HG02610 (cell line): ENCODE measurements around the gene RAB1A.
"Not testable (repeated sequence)": the region's sequence is repeated elsewhere in the genome, so short reads cannot be mapped to it uniquely, and the experiment has no call there.

Source experiments
- ATAC-seq: cut with Tn5 transposase; IDR thresholded peaks from one replicate; pipeline ENCODE4 v1.9.1; 2021; ENCODE audit warnings: mild to moderate bottlenecking, moderate library complexity; ENCODE audit not compliant: unreplicated experiment

Gene RAB1A

DNA sequence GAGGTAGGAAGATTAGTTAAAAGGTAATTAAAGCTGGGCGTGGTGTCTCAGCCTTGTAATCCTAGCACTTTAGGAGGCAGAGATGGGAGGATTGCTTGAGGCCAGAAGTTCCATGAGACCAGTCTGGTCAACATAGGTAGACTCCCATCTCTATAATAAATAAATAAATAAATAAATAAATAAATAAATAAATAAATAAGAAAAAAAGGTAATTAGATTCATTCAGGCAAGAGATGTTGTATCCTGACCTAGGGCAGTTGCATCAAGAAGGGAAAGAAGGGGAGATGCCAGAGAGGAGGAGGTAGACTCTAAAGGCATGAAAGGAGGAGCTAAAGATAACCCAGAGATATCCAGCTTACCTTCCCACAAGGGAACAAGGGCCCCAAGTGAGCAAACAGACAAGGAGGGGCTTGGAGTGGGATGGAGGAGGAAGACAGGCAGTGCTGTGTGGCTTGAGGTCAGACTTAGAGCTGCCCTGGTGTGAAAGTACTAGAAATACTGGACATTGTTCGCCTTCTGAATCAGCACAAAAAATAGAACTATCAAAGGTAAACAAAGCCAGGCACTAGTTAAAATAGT lies 7.4 kb upstream of the RAB1A start:
- ATAC-seq: no peak

DNA sequence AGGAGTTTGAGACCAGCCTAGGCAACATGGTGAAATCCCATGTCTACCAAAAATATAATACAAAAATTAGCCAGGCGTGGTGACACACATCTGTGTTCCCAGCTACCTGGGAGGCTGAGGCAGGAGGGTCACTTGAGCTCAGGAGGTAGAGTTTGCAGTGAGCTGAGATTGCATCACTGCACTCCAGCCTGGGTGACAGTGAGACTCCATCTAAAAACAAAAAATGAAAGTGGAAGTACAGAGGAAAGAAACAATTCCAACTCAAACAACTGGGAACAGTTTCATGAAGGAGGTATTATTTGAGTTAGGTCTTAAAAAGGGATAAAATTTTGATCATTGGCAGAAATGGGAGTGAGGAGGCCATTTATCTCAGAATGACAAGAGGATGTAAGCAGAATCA lies 6.3 kb upstream of the RAB1A start:
- no peak for ATAC-seq

DNA sequence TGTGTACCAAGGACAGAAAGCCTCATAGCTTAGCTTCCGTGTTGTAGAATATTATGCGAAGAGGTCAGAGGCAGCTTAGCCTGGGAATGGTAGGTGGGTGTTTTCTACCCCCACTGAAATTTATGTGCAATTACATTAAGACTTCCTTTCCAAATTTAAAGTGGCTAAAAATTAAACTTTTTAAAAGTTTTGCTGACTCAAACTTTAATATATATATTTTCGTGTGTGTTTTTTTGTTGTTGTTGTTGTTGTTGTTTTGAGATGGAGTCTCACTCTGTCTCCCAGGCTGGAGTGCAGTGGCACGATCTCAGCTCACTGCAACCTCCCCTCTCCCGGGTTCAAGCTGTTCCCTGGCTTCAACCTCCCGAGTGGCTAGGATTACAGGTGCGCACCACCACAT lies 4.3 kb upstream of the RAB1A start:
- no peak for ATAC-seq

DNA sequence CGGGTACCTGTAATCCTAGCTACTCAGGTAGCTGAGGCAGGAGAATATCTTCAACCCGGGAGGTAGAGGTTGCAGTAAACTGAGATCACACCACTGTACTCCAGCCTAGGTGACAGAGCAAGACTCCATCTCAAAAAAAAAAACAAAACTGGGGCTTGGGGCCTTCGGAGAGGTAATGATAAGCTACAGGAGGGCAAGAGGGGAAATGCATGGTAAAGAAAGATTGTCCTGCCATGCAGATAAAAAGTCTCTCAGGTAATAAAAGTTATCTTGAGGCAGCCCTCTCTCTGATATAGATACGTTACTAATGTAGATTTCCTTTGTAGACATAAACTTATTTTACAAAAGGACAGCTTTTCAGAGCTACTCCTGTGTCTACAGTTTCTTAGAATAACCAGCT lies 3.7 kb upstream of the RAB1A start:
- ATAC-seq: no peak

DNA sequence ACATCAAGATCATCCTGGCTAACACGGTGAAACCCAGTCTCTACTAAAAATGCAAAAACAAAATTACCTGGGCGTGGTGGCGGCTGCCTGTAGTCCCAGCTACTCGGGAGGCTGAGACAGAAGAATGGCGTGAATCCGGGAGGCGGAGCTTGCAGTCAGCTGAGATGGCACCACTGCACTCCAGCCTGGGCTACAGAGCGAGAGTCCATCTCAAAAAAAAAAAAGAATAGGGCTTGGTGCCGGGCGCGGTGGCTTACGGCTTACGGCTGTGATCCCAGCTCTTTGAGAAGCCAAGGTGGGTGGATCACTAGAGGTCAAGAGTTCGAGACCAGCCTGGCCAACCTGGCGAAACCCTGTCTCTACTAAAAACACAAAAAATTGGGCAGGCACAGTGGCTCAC lies 3.0 kb upstream of the RAB1A start:
- not testable (repeated sequence) for ATAC-seq

DNA sequence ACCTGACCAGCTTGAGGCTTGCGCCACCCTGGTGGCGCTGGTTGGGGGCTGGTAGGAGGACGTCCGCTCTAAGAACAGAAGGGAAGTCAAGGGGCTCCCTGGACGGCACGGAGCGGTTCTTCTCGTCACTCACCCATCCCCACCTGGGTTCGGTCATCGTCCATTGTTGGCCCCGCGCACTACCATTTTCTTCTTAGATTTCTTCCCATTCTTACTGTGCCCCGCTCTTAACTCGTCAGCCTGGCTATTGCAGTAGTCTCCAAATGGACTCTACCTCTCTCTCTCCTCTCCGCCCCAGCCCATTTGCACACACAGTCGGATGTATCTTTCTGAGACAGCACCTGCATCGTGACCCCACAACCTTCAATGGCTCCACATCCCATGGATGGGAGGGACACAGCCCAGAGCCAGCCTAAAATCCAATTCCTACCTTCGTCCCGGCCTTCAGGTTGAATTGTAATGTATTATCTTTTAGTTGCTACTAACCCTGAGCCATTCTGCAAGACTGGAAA lies 814 bp upstream of the RAB1A start:
- peak; percentile 12 for ATAC-seq

DNA sequence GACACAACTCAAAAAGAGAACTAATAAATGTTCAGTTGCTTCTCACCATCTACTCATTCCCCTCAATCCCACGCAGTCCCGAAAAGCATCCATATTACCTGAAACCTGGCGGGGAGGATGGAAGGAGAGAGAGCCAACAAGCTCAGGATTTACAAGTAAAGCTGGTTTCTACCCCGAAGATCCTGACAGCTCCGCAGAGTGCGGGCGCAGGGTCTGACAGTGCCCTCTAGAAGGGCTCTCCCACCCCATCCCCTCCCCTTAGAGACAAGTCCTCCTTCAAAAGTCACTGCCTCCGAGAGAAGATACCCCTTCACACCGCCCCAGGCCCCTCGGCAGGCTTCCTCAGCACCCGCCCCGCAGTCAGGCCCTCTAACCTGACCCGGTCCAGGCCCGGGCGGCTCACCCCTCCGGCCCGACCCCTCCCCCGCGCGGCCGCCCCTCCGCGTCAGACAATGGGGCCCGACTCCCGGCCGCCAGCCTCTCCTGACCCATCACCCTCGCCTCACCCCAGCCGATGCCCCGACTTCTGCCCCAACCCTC lies 550 bp downstream of the RAB1A start:
- ATAC-seq: peak; percentile 0

DNA sequence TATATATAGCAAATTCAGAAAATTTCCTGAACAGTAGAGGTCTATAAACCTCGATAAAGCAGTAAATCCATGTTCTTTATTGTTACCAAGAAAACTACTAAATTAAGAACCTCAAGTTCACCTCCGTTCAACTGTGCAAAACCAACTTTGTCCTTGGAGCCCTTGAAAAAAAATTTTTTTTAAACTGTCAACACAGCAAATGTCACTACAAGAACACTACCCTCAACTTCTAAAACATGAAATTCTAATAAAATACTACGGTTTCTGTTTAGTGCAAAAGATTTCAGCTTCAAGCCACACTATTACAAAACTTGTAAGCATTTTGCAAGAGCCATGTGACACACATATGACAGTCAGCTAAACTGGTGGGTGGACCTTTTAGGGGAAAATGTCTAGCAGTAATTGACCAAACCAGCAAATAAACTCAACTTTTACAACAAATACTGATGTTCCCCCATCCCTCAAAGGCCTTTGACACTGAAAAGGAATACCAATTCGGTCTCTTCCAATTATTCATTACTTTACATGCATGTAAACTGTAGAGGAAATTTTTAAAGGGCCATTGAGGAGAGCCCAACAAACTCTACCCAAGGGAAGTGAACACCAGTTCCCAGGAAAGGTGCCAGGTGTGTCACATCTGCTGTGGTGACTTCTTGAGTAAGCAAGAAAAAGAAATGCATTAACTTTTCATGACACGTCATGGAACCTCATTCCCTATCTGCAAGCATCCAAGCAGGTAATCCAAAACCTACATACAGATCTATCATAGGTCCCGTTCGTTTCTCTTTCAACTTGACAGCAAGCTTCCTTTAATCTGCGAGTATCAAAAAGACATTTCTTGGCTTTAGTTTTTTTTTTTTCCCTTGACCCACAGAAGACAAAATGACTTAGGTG lies 1.4 kb downstream of the RAB1A start:
- ATAC-seq: no peak

DNA sequence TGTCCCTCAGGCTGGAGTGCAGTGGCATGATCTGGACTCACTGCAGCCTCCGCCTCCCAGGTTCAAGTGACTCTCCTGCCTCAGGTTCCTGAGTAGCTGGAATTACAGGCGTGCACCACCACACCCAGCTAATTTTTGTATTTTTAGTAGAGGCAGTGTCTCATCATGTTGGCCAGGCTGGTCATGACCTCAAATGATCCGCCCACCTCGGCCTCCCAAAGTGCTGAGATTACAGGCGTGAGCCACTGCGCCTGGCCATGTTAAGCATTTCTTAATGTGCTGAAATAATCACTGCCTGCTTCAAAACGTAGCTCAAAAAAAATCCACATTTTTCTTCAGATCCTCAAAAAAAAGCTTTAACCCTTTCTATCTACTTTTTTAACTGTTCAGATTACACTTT lies 4.4 kb downstream of the RAB1A start:
- ATAC-seq: not testable (repeated sequence)

DNA sequence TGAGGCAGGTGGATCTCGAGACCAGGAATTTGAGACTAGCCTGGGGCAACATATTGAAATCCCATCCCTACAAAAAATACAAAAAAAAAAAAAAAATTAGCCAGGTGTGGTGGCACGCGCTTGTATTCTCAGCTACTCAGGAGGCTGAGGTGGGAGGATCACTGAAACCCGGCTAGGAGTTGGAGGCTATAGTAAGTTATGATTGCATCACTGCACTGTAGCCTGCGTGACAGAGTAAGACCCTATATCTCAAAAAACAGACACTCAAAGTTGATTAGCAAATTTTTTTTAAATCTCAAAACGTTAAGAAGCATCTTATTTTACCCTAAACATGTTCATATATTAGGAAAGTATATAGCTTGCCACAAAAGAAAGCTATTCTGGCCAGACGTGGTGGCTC lies 7.6 kb downstream of the RAB1A start:
- ATAC-seq: no peak

DNA sequence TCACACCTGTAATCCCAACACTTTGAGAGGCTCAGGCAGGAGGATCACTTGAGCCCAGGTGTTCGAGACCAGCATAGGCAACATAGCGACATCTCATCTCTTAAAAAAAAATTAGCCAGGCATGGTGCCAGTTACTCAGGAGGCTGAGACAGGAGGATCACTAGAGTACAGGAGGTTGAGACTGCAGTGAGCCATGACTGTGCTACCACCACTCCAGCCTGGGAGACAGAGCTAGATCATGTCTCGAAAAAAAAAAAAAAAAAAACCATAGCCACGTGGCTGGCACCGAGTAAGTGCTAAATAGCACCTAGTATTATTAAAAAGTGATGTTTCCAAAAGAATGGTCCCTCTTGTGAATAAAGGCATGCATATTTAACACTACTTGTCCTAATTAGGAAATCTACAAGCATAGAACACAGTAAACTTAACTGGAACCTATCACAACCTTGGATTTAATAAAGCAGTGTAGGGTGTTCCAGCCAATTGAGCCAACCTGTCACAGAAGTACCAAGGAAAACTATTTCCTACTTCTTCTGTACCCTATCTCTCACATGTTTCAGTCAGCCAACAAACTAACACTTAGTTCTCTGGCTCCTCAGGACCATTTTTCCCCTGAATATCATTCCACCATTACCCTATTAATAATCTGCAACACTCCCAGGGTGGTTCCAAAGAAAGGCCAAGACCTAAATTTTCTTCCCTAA lies 8.8 kb downstream of the RAB1A start:
- no peak for ATAC-seq

DNA sequence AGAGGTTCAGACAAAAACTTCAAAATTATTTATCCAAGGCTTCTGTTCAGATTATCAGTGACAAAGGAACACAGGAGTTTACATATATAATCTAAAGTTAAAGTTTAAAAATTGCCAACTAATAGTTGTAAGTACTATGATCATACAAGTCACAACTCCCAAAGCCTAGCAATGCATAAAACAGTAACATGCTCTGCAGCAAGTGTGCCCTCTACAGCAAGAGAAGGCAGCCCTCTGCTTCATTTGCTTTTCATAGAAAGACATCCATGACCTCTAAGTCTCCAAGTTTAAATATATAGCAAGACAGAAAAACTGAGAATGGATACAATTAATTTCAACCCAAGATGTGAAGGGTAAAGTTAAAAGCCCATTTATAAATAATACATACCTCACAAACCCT lies 13.3 kb downstream of the RAB1A start:
- ATAC-seq: no peak

DNA sequence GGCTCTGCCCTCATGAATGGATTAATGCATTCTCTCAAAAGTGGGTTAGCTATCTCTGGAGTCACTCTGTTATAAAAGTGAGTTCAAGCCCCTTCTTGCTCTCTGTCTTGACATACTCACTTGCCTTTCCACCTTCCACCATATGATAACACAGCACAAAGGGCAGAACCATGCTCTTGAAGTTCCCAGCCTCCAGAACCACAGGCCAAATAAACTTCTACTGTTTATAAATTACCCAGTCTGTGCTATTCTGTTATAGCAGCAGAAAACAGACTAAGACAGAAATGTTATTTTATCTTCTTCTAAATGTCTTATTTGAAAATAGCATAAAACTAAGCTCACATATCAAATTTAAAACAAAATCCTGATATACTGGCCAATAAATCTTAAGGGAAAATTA lies 15.0 kb downstream of the RAB1A start:
- no peak for ATAC-seq

DNA sequence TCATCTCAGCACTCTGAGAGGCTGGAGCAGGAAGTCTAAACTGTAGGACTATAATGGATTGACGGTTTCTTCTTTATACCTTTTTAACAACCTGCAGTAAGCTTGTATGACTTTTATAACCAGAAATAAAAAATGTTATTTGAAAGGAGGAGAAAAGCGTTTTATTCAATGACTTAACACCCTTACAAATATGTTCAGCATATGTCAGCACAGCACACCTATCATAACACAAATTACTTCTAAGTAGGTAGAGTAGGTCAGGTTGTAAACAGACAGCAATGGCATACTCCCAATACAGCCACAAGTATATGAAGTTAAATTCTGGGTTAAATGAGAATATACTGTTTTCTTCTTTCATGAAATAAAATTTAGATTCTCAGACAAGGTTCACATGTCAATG lies 16.1 kb downstream of the RAB1A start:
- ATAC-seq: no peak

DNA sequence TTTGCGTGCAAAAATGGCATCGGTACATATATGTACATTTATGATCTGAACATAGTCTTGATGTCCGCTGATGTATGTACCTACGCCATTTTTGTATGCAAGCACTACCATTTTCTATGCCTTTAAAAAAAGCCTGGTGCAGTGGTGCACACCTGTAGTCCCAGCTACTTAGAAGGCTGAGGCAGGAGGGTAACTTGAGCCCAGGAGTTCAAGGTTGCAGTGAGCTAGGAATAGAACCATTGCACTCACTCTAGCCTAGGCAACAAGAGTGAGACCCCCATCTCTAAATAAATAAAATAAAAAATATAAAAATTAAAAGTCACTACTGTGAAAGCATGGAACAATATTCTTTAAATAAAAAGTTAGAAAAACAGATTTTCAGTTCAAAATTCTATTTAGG lies 16.7 kb downstream of the RAB1A start:
- ATAC-seq: no peak

DNA sequence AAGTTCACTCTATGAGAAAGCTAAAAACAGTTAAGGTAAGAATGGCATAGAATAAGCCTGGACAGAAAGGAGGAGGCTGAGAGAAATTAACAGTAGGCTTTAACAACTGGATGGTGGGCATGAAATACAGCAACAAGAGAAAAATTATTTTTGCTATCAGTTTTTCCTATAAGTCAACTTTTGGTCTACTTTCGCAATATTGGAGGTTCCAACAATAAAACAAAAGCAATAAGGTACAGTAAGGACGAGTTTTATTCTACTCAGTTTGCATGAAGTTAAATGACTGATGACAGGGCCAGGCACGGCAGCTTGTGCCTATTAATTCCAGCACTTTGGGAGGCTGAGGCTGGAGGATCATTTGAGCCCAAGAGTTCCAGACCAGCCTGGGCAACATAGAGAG lies 17.3 kb downstream of the RAB1A start:
- ATAC-seq: no peak

DNA sequence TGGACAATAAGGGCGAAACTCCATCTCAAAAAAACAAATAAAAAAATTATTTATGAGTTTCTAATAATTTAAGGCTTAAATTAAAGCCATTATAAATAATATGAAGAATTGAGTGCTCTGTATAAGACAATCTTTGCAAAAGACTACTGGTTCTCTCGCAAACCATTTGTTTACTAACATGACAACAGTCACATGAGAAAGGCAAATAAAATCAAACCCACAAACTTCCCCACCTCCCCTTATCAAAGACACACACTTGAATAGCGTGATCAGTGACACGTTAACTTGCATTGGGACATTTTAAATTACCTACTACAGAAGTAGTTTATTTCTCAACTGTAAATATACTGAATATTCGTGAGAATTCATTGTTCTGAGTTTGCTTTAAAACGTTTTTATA lies 21.1 kb downstream of the RAB1A start:
- ATAC-seq: no peak

DNA sequence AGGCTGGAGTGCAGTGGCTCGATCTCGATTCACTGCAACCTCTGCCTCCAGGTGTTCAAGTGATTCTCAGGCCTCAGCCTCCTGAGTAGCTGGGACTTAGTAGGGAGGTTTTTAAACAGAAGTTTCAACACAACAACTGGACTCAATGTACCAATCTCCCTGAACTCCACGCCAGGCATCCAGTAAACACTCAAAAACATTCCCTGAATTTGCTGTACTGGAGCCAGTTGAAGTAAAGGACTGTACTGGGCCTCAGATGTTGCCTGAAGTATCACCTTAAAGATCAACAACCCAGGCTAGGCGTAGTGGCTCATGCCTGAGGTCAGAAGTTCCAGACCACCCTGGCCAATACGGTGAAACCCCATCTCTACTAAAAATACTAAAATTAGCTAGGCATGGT lies 22.4 kb downstream of the RAB1A start:
- no peak for ATAC-seq

DNA sequence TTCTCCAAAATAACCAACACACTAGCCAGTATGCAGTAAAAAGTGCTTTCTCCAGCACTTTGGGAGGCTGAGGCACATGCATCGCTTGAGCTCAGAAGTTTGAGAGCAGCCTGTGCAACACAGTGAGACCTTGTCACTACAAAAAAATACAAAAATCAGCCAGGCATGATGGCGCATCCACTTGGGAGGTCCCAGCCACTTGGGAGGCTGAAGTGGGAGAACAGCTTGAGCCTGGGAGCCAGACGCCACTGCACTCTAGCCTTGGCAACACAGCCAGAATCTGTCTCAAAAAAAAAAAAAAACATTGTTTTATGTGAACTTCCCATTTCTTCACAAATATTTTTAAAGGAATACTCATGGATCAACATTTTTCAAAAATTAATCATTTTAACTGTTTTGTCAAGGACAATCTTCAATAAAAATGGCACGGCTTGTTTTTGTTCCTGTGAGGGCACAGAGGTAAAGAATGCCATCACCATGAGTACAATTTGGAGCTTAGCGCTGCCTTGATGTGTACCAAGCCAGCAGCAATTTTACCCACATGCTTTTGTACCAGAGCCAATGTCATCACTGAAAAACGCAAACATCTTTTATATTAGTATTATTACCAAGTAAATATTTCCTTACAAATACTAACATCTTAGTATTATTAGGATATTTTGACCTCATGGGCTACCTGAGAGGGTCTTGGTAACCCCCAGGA lies 26.7 kb downstream of the RAB1A start:
- no peak for ATAC-seq

DNA sequence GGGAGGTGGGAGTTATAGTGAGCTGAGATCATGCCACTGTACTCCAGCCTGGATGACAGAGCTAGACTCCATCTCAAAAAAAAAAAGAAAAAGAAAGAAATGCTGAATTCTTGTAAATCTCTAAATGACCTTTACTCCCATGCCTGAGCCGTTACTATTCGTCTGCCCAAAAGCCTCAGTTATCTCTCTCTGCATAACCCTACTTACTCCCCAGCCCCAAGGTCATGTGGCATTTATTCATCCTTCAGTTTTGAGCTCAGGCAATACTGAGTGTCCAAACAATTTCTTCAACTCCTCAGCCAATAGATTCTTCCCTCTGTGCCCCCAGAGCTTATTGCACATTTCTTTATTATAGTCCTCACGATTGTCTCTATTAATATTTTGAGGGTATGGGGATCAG lies 28.8 kb downstream of the RAB1A start:
- no peak for ATAC-seq

DNA sequence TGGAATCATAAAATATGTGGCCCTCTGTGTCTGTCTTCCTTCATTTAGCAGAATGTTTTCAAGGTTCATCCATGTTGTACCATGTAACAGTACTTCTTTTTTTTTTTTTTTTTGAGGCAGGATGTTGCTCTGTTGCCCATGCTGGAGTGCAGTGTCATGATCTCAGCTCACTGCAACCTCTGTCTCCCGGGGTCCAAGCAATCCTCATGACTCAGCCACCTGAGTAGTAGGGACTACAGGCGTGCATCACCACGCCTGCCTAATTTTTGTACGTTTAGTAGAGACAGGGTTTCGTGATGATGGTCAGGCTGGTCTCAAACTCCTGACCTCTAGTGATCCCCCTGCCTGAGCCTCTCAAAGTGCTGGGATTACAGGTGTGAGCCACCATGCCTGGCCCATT lies 31.2 kb downstream of the RAB1A start:
- no peak for ATAC-seq
